Mucosa of stomach (tissue), 1 donor: ENCODE results near the gene COPZ2.
"Not testable (repeated sequence)": the region's sequence is repeated elsewhere in the genome, so short reads cannot be mapped to it uniquely, and the experiment has no call there.

Experiments used
- H3K27me3 ChIP-seq: one replicate; pipeline ENCODE4 v1.7.0; 2013; ENCODE audit warnings: mild to moderate bottlenecking, low read length; ENCODE audit not compliant: control insufficient read depth, insufficient read depth
- H3K36me3 ChIP-seq: one replicate; pipeline ENCODE4 v1.7.0; 2013; ENCODE audit warnings: low read length; ENCODE audit not compliant: control insufficient read depth, insufficient read depth
- H3K4me1 ChIP-seq: one replicate; pipeline ENCODE4 v1.7.0; 2013; ENCODE audit warnings: mild to moderate bottlenecking, low read length; ENCODE audit not compliant: control insufficient read depth, insufficient read depth
- H3K4me3 ChIP-seq: one replicate; pipeline ENCODE4 v1.7.0; 2013; ENCODE audit warnings: low read length
- H3K9ac ChIP-seq: one replicate; pipeline ENCODE4 v1.7.0; 2013; ENCODE audit warnings: mild to moderate bottlenecking, low read length, moderate library complexity
- H3K9me3 ChIP-seq: one replicate; pipeline ENCODE4 v1.7.0; 2013; ENCODE audit warnings: mild to moderate bottlenecking, low read length, moderate library complexity; ENCODE audit not compliant: control insufficient read depth
- donor health status: Pancreatic carcinoma.

Gene COPZ2

DNA sequence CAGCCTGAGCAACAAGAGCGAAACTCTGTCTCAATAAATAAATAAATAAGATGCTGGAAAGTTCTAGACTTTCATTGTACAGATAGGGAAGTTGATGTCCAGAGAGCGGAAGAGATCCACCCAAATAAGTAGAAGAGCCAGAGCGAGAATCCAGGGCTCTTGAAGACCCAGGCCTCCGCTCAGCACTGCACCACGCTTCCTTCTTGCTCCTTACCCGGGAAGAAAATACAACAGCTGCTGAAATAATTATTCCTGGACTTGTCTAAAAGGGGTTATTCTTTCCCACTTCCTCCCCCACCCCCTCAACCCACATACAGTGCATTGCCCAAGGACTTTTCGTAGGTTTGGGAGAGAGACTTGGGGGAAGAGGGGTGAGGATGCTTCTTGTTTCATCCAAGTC is 40.0 kb downstream of the COPZ2 start:
- H3K27me3 ChIP-seq: no peaks in the 10 kb centered on the region
- peaks cover 5% of the 10 kb centered on the region for H3K4me1 ChIP-seq
- no peaks in the 10 kb centered on the region for H3K9me3 ChIP-seq

DNA sequence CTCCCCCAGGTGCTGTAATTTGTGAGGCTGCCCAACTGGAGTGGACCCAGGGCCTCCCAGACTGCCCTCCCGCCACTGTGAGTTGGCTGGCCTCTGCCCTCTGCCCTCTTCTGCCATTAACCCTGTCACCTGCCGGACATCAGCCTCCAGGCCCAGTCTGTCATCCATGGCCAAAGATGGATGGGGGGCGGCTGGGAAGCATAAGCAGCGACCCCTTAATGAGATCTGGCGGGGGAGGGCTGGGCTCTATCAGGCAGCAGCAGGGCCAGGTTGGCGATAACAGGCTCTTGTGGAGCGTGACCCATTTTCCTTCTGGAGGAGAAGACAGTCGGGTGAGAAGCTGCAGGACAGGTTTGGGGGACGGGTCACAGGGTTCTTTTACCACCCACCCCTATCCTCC is 41.4 kb downstream of the COPZ2 start:
- Histone ChIP-seq H3K4me1 (no peaks in the 10 kb centered on the region), H3K27me3 (no peaks in the 10 kb centered on the region), H3K9me3 (no peaks in the 10 kb centered on the region), H3K36me3 (no peaks in the 10 kb centered on the region), H3K4me3 (no peak overlapping the region), H3K9ac (no peak overlapping the region)

More for the DNA sequence above, 40.0 kb downstream of the COPZ2 start:
- H3K36me3 ChIP-seq: no peaks in the 10 kb centered on the region
- H3K4me3 ChIP-seq: no peak overlapping the region
- H3K9ac ChIP-seq: no peak overlapping the region

DNA sequence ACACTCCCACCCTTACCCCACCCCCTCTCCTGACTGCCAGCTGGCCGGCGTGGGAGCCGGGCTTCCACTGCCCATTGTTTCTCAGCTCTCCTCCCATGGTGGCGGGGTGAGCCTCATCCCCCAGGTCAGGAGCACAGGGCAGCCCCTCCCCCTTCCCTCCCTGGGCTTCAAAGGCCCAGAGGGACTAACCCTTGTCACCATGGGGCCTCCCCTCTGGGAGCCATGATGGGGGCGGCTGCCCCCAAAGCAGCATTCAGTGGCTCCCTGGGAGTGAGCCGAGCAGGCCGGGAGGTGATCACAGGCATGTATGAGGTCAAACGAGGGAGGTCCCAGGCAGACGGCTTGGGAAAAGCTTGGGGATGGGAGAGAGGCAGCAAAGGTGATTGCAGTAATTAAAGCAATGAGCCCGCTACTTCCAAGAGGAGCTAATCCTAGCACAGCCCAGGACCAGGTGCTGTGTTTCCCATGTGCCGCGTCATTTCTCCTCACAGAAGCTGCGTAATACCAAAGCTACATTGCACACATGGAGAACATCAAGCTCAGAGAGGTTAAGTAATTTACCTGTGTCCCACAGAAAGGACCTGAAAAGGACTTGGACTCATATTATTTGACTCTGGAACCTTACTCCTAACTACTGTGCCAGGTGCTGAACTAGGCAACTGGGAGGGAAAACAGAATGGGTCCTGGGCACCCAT is 42.2 kb downstream of the COPZ2 start:
- Histone ChIP-seq H3K4me3 (no peak overlapping the region), H3K9me3 (no peaks in the 10 kb centered on the region), H3K4me1 (no peaks in the 10 kb centered on the region), H3K36me3 (no peaks in the 10 kb centered on the region), H3K9ac (no peak overlapping the region), H3K27me3 (no peaks in the 10 kb centered on the region)

DNA sequence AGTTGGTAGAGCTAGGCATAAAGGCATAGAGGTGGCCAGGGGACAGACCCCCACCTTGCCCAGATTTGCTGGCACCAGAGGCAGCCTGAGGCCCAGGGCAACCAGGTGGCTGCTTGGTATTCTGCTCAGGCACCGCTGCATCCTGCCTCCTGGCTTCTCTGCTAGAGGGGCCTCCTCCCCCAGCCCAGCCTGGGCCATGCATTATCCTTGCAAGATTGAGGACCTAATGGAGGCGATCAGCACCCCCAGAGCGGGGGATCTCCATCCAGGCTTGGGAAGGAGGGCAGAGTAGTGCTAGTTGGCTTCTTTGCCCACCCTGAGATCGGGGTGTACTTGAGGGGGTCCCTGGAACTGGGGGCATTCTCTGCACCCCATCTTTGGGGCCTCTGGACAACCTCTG is 42.9 kb downstream of the COPZ2 start:
- Histone ChIP-seq H3K9me3 (no peaks in the 10 kb centered on the region), H3K4me1 (peaks cover under 1% of the 10 kb centered on the region), H3K4me3 (no peak overlapping the region), H3K27me3 (no peaks in the 10 kb centered on the region), H3K9ac (no peak overlapping the region), H3K36me3 (no peaks in the 10 kb centered on the region)

DNA sequence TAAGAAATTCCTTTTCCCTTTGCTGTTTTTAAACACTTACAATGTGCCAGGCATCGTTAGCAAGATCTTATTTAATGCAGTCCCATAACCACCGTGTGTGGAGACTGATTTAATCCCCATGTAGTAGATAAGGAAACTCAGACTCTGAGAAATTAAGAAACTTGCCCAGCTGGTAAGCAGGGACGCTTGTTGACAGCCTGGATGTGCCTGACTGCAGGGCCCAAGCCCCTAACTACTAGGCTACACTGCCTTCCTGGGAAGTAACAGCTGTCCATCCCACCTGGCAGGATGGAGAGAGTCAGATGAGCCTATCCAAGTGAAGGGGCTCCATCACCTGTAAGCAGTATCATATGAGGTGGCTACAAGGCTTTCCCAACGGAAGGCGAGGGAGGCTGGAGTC is 43.6 kb downstream of the COPZ2 start:
- Histone ChIP-seq H3K9me3 (no peaks in the 10 kb centered on the region), H3K4me1 (peaks cover 6% of the 10 kb centered on the region), H3K36me3 (no peaks in the 10 kb centered on the region), H3K9ac (no peak overlapping the region), H3K27me3 (no peaks in the 10 kb centered on the region), H3K4me3 (no peak overlapping the region)

DNA sequence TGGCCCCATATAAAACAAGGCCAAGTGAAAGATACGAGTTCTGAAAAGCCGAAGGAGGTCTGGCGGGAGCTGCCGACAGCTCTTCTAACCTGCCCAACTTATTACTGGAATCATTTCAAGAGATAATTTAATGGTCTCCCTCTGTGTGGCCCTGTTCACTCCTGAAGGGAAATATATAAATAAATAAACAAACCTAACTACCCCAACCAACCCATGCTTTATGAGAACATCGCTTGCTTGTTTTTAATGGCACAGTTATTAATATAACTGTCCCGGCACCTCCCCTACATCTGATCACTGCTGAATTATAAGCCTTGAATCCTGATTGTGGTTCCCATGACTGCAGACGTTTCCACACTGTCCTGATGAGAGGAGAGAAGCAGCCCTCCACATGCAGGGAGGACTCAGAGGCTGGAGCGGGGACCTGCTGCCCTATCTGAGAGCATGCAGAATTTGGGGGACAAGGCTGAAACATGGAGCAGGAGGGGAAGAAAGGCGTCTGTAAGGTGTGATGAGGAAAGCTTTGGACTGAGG is 44.5 kb downstream of the COPZ2 start:
- Histone ChIP-seq H3K9ac (no peak overlapping the region), H3K4me1 (peaks cover 6% of the 10 kb centered on the region), H3K27me3 (no peaks in the 10 kb centered on the region), H3K36me3 (no peaks in the 10 kb centered on the region), H3K4me3 (no peak overlapping the region), H3K9me3 (no peaks in the 10 kb centered on the region)

DNA sequence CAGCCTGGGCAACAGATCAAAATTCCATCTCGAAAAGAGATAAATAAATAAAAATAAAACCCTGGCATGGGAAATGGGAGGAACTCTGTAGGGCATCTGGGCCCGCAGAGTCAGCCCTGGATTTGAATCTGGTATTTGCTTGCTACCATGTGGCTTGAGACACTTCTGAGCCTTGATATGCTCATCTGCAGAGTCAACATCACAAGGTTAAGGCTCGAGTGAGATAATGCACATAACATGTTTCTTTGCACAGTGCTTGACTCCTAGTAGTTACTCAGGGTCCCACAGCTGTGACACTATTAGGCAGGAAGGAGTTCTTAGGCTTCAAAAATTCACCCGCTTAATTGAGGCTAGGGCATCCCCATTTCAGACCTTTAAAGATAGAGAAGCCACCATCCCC is 45.4 kb downstream of the COPZ2 start:
- Histone ChIP-seq H3K27me3 (no peaks in the 10 kb centered on the region), H3K36me3 (no peaks in the 10 kb centered on the region), H3K9ac (no peak overlapping the region), H3K9me3 (no peaks in the 10 kb centered on the region), H3K4me3 (no peak overlapping the region), H3K4me1 (peaks cover 12% of the 10 kb centered on the region)

DNA sequence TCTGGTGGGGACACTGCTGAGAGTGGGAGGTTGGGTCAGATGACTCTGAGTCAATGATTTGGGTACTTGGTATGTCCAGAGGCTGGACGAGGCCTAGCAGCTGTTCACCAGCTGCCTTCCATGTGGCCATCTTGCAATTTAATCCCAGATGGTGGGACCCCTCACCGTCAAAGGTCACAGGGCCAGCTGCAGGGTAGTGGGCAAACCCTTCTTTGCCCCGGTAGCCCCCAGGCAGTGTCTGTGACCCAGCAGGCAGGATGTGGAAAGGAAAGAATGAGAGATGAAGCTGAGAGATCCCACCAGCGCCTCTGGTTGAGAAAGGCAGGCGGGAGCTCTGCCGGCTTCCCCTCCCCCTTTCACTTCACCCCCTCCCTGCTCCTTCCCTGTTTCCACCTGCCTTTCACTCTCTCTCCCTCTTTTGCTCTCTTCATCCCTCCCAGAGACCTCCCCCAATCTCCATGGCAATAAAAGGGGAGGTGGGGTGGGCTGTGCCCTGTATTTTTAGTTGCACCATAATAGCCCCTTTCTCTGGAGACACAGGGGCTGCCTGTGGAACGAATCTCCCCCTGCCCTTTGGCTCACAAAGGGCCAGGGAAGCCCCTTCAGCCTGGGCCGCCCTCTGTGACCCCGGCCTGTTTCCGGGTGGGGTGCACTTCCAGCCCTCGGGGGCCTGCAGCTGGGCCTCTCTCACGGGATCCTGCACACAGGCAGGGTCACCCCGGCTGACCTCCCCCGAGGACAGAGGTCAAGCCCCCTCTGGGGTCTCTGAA is 46.5 kb downstream of the COPZ2 start:
- no peaks in the 10 kb centered on the region for H3K27me3 ChIP-seq
- H3K4me3 ChIP-seq: no peak overlapping the region
- H3K9me3 ChIP-seq: no peaks in the 10 kb centered on the region
- H3K4me1 ChIP-seq: peaks cover 17% of the 10 kb centered on the region
- H3K9ac ChIP-seq: no peak overlapping the region
- no peaks in the 10 kb centered on the region for H3K36me3 ChIP-seq

DNA sequence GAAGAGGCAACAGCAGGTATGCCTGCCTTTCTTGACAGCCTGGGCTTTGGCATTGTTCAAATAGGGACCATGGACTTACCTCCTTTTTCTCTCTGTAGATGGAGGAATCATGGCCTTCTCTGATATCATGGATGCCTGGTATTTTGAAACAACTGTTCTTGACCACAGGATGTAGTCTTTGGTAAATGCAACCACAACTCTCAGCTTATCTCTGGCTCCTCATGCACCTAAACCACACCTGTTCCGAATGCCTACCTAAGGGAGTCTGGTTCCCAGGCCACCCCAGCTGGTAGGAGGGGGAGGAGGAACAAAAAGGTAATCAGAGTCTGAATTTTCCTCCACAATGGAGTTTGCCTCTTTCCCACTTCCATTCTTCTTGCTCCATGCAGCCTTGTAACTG is 47.9 kb downstream of the COPZ2 start:
- no peak overlapping the region for H3K9ac ChIP-seq
- no peaks in the 10 kb centered on the region for H3K9me3 ChIP-seq
- H3K4me1 ChIP-seq: peaks cover 17% of the 10 kb centered on the region
- no peak overlapping the region for H3K4me3 ChIP-seq
- no peaks in the 10 kb centered on the region for H3K27me3 ChIP-seq
- no peaks in the 10 kb centered on the region for H3K36me3 ChIP-seq

DNA sequence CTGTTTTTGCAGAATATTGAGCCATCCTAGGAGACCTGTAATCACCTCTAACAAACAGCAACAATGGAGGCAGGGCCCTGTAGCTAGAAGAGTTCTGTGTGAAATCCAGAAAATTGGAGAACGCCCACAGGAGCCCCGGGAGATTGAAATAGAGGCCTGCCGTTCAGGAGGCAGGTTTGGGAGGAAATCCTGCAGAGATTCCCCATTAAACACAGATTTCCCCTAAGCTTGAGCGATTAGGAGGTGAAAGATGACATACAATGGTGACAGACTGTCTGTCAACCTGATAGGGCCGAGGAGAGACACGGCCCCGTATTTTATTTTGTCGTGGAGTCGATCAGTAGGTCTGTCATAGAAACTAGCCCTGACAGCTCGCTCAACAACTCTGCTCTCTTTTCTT is 48.4 kb downstream of the COPZ2 start:
- Histone ChIP-seq H3K4me3 (no peak overlapping the region), H3K9ac (no peak overlapping the region), H3K36me3 (no peaks in the 10 kb centered on the region), H3K27me3 (no peaks in the 10 kb centered on the region), H3K4me1 (peaks cover 17% of the 10 kb centered on the region), H3K9me3 (no peaks in the 10 kb centered on the region)

DNA sequence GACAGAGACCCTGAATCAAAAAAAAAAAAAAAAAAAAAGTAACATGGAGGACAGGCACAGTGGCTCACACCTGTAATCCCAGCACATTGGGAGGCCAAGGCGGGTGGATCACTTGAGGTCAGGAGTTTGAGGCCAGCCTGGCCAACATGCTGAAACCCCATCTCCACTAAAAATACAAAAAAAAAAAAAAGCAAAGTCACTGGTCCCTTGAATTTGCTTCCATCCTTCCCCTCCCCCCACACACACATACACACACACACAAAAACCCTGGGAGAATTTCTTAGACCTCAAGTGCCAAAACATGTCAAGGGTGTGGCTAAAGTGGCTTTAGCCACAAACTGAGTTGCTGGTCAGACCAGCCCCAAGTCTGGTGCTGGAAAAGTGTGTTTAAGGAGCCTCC is 49.2 kb downstream of the COPZ2 start:
- not testable (repeated sequence) for H3K27me3 ChIP-seq, H3K4me3 ChIP-seq, H3K9me3 ChIP-seq, H3K9ac ChIP-seq, H3K36me3 ChIP-seq
- H3K4me1 ChIP-seq: peaks cover 18% of the 10 kb centered on the region

DNA sequence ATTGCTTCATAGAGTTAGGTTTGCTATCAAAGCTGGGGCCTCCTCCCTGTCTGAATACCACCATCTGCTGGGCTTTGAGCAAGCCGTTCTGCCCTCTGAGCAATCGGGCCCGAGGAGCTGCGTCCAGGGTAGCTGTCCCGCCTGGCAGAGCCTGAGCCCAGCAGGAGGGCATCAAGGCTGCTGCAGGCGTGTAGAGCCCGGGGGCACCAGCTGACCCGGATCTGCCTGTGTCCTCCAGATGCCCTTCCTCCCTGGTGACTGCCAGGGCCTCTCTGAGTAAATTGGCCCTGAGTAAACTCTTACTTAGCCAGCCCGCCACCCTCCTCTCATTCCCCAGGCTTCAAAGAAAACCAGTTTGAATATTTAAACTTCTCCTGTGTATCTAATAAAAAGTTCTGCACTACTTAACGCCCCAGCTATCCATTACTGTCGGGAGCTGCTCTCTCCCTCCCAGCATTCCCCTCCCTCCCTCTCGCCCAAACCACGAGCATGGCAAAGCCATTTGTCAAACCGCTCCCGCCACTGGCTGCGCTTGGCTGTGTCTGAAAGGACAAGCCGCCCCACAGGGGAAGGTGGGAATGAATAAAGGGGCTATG is 50.3 kb downstream of the COPZ2 start:
- Histone ChIP-seq H3K27me3 (no peaks in the 10 kb centered on the region), H3K9me3 (no peaks in the 10 kb centered on the region), H3K36me3 (no peaks in the 10 kb centered on the region), H3K4me3 (no peak overlapping the region), H3K4me1 (peaks cover 29% of the 10 kb centered on the region), H3K9ac (peak overlapping the region; percentile 9)
